Activated CD8-positive, alpha-beta memory T cell treated with anti-CD3 and anti-CD28 coated beads for 36 hours (primary cell): ENCODE results near the gene ITGAL. TPM values are rescaled to one million over a fixed set of nuclear protein-coding genes. Genes with fewer than 3 reads are reported as not detected.
"Not testable (repeated sequence)": the region's sequence is repeated elsewhere in the genome, so short reads cannot be mapped to it uniquely, and the experiment has no call there.

ENCODE experiments used
- CTCF ChIA-PET: fragments of 350-600 bp; sonication (Branson Sonifier 250); formaldehyde crosslinking; loops from one replicate; lab custom pipeline; 2021; ENCODE audit warnings: antibody characterized with exemption; lab: Charles Lee
- POLR2A ChIA-PET: fragments of 350-600 bp; sonication (Branson Sonifier 250); formaldehyde crosslinking; loops from one replicate; lab custom pipeline; 2021; ENCODE audit warnings: antibody characterized with exemption; lab: Charles Lee
- total RNA-seq, 2 experiments: library from RNA; stranded (reverse); gene quantifications; one replicate each; pipeline ENCODE4 v1.2.3, GENCODE V29; 2021

The ITGAL gene
- total RNA-seq, 2 experiments from 2014 or later: 222 to 233 TPM

DNA sequence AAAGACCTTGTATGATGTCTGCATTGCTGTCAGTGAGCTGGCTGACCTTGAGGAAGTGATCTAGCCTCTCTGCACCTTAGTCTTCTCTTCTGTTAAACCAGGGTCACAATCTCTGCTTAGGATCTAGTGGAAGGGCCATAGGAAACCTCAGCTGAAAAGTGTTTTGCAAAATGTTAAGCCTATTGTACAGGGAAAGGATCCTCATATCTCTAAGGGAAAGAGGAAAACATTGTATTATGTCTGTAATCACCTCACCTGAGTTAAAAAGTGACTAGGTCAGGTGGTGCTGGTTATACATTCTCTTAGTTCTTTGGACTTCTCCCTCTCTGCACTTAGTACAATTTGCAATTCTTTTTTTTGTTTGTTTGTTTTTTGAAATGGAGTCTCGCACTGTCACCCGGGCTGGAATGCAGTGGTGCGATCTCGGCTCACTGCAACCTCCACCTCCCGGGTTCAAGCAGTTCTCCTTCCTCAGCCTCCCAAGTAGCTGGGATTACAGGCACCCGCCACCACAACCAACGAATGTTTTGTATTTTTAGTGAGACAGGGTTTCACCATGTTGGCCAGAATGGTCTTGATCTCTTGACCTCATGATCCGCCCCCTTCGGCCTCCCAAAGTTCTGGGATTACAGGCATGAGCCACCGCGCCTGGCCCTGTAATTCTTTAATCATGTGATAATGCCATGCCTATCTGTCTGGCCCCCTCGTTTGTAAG is 24.9 kb upstream of the ITGAL start:
- ChIA-PET CTCF (interaction anchor here (1.0 to 3.8 kb wide), 6 partner anchors 9 to 87 kb away, joined by 3 to 19 read pairs (median 4); partner anchors contain the start of genes DCTPP1 and ZNF747), POLR2A (no interaction called here)

DNA sequence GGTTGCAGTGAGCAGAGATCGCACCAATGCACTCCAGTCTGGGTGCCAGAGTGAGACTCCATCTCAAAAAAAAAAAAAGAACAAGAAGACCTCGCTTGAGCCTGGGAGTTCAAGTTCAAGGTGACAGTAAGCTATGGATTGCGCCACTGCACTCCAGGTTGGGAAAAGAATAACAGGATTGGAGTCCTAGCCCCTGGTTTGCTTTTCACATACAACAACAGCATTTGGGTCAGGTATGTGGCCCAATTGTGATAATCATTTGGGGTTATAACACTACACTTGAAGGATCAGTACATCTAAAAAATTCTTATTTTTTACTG is 23.5 kb upstream of the ITGAL start:
- POLR2A ChIA-PET: interaction anchor here (0.7 to 1.6 kb wide), 2 partner anchors 24 to 245 kb away, joined by 4 to 5 read pairs; no protein-coding TSS in a partner anchor
- CTCF ChIA-PET: interaction anchor here (0.6 to 3.8 kb wide), 22 partner anchors 9 to 366 kb away, joined by 3 to 19 read pairs (median 4); partner anchors contain the start of genes DCTPP1, ZNF747 and ZNF785

GRCh38 chr16:30452709-30453580 is 19.6 kb upstream of the ITGAL start:
- POLR2A ChIA-PET: not testable (repeated sequence)
- CTCF ChIA-PET: interaction anchor here (0.6 to 1.2 kb wide), 2 partner anchors 19 to 60 kb away, joined by 3 to 5 read pairs; no protein-coding TSS in a partner anchor

DNA sequence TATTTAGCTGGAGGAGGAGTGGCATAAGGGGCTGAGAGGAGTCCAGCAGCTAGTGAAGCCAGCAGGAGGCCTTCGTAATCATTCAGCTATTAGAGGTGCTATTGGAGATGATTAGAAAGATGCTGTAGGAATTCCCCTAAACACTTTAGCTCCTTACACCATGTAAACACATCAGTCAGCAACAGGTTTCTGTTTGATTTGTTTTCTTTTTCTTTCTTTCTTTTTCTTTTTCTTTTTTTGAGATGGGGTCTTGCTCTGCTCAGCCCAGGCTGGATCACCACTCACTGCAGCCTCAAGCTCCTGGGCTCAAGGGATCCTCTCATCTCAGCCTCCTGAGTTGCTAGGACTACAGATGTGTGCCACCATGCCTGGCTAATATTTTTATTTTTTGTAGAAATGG is 16.2 kb upstream of the ITGAL start:
- POLR2A ChIA-PET: interaction anchor here (0.7 to 5.7 kb wide), 2 partner anchors 11 to 15 kb away, joined by 3 to 118 read pairs; partner anchors contain the start of genes ITGAL and SEPHS2
- CTCF ChIA-PET: interaction anchor here (0.6 to 6.3 kb wide), 5 partner anchors 9 to 144 kb away, joined by 3 to 63 read pairs (median 4); partner anchors contain the start of genes DCTPP1 and ITGAL

DNA sequence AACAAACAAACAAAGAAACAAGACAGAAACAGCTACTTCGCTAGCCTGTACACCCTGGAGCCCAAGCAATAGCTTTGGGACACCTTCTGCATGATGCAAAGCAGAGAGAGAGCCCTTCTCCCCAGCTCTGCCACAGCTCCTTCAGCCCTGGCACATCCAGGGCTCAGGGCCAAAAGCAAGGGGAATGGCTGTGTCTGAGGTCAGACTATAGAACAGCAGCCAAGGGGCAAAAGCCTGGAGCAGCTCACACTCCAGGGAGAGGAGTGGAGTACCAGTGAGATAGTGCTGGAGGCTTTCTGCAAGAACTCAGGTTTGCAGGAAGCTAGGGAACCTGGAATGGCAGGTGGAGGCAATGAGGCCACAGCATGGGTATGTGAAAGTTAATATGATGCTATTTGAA is 15.3 kb upstream of the ITGAL start:
- CTCF ChIA-PET: interaction anchor here (0.6 to 6.3 kb wide), 7 partner anchors 14 to 365 kb away, joined by 3 to 63 read pairs (median 4); partner anchors contain the start of genes DCTPP1 and ITGAL
- POLR2A ChIA-PET: interaction anchor here (0.7 to 5.7 kb wide), 4 partner anchors 14 to 615 kb away, joined by 3 to 118 read pairs (median 4); partner anchors contain the start of genes DCTPP1 and ITGAL

DNA sequence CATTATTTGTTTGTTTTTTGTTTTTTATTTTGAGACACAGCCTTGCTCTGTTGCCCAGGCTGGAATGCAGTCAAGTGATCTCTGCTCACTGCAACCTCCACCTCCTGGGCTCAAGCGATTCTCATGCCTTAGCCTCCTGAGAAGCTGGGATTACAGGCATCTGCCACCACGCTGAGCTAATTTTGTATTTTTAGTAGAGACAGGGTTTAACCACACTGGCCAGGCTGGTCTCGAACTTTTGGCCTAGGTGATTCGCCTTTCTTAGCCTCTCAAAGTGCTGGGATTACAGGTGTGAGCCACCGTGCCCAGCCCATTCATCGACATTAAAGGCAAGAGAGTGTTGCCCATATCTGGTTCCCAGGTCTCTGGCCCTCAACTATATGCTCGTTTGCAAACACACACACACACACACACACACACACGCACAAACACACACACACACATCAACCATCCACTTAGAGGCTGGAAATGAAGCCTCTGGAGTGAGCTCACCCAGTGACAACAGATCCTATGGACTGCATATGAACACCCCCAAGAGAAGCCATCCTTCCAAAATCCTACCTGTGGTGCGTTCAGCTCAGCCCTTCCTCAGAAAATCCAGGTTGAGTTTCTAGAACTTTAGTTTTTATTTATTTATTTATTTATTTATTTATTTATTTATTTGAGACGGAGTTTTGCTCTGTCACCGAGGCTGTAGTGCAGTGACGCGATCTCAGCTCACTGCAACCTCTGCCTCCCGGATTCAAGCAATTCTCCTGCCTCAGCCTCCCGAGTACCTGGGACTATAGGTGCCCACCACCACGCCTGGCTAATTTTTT is 14.6 kb upstream of the ITGAL start:
- ChIA-PET POLR2A (interaction anchor here (0.6 to 5.7 kb wide), 9 partner anchors 9 to 615 kb away, joined by 3 to 118 read pairs (median 3); partner anchors contain the start of genes DCTPP1 and ITGAL), CTCF (interaction anchor here (0.6 to 6.3 kb wide), 12 partner anchors 8 to 287 kb away, joined by 3 to 63 read pairs (median 4); partner anchors contain the start of genes DCTPP1 and ITGAL)

DNA sequence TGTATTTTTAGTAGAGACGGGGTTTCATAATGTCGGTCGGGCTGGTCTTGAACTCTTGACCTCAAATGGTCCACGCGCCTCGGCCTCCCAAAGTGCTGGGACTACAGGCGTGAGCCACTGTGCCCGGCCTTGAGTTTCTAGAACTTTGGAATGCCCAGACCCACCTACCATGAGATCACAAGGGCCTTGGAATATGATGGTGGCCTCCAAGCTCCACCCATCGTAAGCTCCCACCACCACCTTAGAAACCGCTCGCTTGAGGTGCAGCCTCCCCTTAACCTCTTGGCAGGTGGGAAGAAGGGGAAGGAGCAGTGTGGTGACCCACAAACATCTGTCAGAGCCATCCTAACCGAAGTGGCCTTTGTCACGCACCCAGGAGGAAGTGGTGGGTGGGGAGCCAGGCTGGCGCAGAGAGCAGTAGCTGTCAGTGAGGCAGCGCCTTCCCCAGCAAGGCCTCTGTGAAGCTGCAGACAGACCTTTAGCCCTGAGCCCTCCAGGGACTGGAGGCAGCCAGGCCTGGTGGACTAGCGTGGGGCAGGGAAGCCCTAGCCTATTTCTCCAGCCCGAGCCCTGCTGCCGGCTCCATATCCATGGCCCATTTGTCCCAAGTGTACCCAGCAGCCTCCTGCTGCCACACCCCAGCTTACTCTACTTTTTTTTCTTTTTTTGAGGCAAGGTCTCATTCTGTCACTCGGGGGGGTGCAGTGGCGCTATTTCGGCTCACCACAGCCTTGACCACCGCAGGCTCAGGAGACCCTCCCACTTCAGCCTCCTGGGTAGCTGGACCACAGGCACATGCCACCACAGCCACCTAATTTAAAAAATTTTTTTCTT is 13.8 kb upstream of the ITGAL start:
- ChIA-PET POLR2A (interaction anchor here (0.5 to 5.7 kb wide), 10 partner anchors 13 to 98 kb away, joined by 3 to 118 read pairs (median 5); partner anchors contain the start of genes DCTPP1, ITGAL and SEPHS2), CTCF (interaction anchor here (0.8 to 6.3 kb wide), 9 partner anchors 9 to 99 kb away, joined by 3 to 63 read pairs (median 3); partner anchors contain the start of genes DCTPP1 and ITGAL)

GRCh38 chr16:30459456-30459855 is 13.1 kb upstream of the ITGAL start:
- ChIA-PET CTCF (interaction anchor here (0.7 to 6.3 kb wide), 4 partner anchors 12 to 139 kb away, joined by 3 to 63 read pairs (median 4); partner anchors contain the start of genes DCTPP1 and ITGAL), POLR2A (interaction anchor here (0.5 to 5.7 kb wide), 7 partner anchors 12 to 97 kb away, joined by 3 to 118 read pairs (median 5); partner anchors contain the start of genes ITGAL and SEPHS2)

DNA sequence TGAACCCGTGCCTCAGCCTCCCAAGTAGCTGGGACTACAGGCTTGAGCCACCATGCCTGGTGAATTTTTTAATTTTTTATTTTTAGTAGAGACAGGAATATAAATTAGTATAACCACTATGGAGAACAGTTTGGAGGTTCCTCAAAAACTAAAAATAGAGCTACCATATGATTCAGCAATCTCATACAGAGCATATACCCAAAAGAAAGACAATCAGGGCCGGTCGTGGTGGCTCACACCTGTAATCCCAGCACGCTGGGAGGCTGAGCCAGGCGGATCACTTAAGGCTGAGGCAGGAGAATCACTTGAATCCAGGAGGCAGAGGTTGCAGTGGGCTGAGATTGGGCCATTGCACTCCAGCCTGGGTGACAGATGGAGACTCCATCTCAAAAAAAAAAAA is 11.1 kb upstream of the ITGAL start:
- CTCF ChIA-PET: interaction anchor here (0.8 to 2.0 kb wide), 4 partner anchors 12 to 137 kb away, joined by 3 to 10 read pairs (median 3); partner anchors contain the start of gene DCTPP1
- POLR2A ChIA-PET: not testable (repeated sequence)

DNA sequence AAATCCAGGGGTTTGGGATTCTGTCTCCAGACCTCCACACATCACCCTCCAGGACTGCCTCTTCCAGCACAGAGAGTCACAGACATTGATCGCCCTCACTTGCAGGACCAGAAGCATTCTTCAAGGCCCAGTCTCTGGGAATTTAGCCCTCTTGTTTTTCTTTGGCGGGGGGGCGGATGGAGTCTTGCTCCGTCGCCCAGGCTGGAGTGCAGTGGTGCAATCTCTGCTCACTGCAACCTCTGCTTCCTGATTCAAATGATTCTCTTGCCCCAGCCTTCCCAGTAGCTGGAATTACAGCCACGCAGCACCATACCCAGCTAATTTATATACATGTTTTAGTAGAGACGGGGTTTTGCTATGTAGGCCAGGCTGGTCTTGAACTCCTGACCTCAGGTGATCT is 8.5 kb upstream of the ITGAL start:
- CTCF ChIA-PET: interaction anchor here (1.6 kb wide), 1 partner anchor 14 kb away, joined by 4 read pairs; no protein-coding TSS in a partner anchor
- POLR2A ChIA-PET: interaction anchor here (0.6 kb wide), 1 partner anchor 16 kb away, joined by 3 read pairs; no protein-coding TSS in a partner anchor

GRCh38 chr16:30470170-30470512 is 2.4 kb upstream of the ITGAL start:
- POLR2A ChIA-PET: interaction anchor here (0.6 to 6.2 kb wide), 3 partner anchors 12 to 65 kb away, joined by 3 to 118 read pairs (median 4); partner anchors contain the start of gene DCTPP1
- CTCF ChIA-PET: interaction anchor here (0.5 to 6.0 kb wide), 5 partner anchors 13 to 360 kb away, joined by 3 to 63 read pairs (median 4); partner anchors contain the start of gene DCTPP1

DNA sequence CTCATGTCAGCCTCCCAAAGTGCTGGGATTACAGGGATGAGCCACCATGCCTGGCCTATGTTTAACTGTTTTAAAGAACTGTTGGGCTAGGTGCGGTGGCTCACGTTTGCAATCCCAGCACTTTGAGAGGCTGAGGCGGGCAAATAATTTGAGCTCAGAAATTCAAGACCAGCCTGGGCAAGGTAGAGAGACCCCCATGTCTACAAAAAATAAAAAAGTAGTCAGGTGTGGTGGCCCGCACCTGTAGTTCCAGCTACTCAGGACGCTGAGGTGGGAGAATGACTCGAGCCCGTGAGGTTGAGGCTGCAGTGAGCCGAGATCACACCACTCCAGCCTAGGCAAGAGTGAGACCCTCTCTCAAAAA is 1.9 kb upstream of the ITGAL start:
- CTCF ChIA-PET: interaction anchor here (0.5 to 6.0 kb wide), 4 partner anchors 13 to 359 kb away, joined by 3 to 63 read pairs (median 4); no protein-coding TSS in a partner anchor
- POLR2A ChIA-PET: interaction anchor here (0.6 to 6.2 kb wide), 3 partner anchors 12 to 65 kb away, joined by 3 to 118 read pairs (median 4); partner anchors contain the start of gene DCTPP1

- ChIA-PET CTCF (interaction anchor here (0.7 to 6.0 kb wide), 14 partner anchors 11 to 95 kb away, joined by 3 to 63 read pairs (median 4); partner anchors contain the start of genes DCTPP1, SEPHS2 and ZNF747), POLR2A (interaction anchor here (0.6 to 6.2 kb wide), 6 partner anchors 15 to 258 kb away, joined by 3 to 118 read pairs (median 4); partner anchors contain the start of genes DCTPP1 and SEPHS2)
Observed at GRCh38 chr16:30473231-30474073, 910 bp downstream of the ITGAL start.

- CTCF ChIA-PET: interaction anchor here (0.7 to 6.0 kb wide), 11 partner anchors 10 to 94 kb away, joined by 3 to 63 read pairs (median 4); partner anchors contain the start of genes DCTPP1, SEPHS2 and ZNF747
- POLR2A ChIA-PET: interaction anchor here (1.3 to 6.2 kb wide), 3 partner anchors 16 to 53 kb away, joined by 3 to 118 read pairs (median 12); partner anchors contain the start of gene DCTPP1
Observed at GRCh38 chr16:30474074-30474452, 1.5 kb downstream of the ITGAL start.

DNA sequence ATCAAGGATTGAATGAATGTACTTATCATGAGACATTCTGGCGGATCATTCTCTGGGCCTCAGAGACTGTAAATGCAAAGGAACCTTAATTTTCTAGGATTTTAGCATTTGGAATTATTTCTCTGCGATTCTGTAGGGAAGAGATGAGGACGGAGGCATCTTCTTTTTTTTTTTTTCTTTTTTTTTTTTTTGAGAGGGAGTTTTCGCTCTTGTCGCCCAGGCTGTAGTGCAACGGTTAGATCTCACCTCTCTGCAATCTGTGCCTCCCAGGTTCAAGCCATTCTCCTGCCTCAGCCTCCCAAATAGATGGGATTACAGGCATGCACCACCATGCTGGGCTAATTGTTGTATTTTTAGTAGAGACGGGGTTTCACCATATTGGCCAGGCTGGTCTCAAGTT is 2.1 kb downstream of the ITGAL start:
- ChIA-PET POLR2A (interaction anchor here (1.7 to 6.2 kb wide), 4 partner anchors 16 to 45 kb away, joined by 6 to 118 read pairs (median 23); partner anchors contain the start of gene DCTPP1), CTCF (interaction anchor here (0.9 to 2.8 kb wide), 9 partner anchors 10 to 97 kb away, joined by 3 to 15 read pairs (median 4); partner anchors contain the start of genes DCTPP1, ZNF688 and ZNF747)
